ENCODE data around the gene ST6GAL2.

Gene ST6GAL2, protein sequence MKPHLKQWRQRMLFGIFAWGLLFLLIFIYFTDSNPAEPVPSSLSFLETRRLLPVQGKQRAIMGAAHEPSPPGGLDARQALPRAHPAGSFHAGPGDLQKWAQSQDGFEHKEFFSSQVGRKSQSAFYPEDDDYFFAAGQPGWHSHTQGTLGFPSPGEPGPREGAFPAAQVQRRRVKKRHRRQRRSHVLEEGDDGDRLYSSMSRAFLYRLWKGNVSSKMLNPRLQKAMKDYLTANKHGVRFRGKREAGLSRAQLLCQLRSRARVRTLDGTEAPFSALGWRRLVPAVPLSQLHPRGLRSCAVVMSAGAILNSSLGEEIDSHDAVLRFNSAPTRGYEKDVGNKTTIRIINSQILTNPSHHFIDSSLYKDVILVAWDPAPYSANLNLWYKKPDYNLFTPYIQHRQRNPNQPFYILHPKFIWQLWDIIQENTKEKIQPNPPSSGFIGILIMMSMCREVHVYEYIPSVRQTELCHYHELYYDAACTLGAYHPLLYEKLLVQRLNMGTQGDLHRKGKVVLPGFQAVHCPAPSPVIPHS
- total RNA-seq: 0 reads per million in 3 experiments

DNA sequence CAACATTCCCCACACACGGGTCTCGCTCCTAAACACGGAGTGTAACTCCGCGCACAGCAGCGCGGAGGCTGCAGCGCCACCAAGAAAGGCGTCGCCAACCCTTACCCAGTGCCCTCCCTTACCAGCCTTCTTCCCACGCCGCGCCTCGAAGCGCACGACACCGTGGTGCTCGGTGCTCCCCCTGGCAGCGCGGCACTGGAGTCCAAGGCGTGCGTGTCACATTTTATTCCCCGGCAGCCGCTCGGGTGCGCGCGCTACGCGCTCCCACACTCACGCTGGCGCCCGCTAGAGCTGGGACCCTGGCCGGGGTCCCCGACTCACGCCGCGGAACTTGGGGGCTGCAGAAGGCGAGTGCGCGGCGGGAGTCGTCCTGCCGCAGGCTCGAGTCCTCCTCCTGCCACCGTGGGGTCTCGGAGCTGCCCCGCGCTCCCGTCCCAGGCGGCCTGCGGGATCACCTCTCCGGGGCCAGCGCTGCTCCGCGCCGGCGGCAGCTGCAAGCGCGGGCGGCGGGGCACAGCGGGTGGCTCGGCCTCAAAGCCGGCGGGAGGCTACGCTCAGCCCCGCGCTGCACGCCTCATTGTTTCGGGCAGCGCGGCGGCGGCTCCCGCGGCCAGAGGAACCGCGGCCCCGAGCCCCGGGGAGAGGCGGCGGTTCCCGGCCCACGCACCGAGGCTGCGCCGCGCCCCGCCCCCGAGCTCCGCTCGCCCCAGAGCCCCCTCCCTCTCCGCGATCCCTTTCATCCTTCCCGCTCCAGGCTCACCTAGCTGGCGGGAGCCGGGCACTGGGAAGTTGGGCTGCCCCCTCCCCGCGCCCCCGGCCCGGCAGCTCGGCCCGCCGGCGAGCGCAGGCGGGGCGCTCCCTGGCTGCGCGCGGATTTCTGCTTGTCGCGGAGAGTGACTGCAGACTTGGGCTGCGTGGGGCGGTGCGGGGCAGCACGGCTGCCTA is at the start of gene ST6GAL2:
TSS of gene ST6GAL2 (minus strand) at position 197 of the 945 bp plus-strand sequence. CDS start 42,190 bp downstream, outside the sequence.
- DNase-seq: no peak

GRCh38 chr2:106932644-106933043 is 46.7 kb upstream of the ST6GAL2 start:
- DNase-seq: no peak

DNA sequence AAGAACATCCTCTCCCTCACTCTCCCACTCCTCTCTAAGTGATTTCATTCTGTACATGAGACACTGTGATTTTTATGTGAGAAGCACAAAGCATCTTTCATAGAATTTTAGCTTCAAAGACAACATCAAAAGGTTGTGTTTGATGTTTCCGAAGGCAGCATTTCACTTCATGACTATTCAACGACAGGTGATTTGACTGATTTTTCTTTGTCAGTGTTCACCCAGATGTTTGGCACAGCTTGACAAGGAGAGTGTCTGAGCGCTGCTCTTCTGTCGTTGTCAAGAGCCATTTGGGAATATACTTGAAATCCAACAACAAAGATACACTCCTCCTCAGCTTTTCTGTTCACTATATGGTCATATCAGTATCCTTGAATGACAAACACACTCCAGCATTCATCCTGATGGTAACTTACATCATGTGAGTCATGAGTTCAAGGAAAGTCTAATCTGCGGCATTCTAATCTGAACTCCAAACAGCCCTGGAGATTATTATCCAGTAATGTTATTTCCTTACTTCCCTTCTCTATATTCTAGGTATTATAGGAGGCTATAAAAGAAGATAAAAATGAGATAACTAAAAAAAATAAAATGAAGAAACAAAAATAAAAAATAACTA is 45.9 kb upstream of the ST6GAL2 start:
- no peak for DNase-seq

DNA sequence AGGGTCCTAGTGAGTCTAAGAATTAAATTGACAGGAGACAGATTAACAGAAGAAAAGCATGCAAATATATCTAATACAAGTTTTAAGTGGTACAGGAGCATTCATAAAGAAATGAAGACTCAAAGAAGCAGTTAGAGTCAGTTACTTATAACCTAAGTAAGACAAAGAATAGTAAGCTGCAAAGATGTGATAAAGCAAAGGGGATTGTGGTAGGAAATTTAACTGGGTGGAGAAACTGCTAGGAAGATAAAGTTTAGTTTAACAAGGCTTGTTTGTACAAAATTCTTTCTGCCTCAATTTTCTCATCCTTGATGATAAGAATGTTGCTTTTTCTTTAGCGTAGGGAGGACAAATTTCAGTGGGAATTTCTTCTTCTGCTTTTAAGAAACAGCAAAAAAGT is 35.5 kb upstream of the ST6GAL2 start:
- no peak for DNase-seq

GRCh38 chr2:106919012-106919411 is 33.0 kb upstream of the ST6GAL2 start:
- no peak for DNase-seq

GRCh38 chr2:106904242-106904641 is 18.3 kb upstream of the ST6GAL2 start:
- DNase-seq: no peak

DNA sequence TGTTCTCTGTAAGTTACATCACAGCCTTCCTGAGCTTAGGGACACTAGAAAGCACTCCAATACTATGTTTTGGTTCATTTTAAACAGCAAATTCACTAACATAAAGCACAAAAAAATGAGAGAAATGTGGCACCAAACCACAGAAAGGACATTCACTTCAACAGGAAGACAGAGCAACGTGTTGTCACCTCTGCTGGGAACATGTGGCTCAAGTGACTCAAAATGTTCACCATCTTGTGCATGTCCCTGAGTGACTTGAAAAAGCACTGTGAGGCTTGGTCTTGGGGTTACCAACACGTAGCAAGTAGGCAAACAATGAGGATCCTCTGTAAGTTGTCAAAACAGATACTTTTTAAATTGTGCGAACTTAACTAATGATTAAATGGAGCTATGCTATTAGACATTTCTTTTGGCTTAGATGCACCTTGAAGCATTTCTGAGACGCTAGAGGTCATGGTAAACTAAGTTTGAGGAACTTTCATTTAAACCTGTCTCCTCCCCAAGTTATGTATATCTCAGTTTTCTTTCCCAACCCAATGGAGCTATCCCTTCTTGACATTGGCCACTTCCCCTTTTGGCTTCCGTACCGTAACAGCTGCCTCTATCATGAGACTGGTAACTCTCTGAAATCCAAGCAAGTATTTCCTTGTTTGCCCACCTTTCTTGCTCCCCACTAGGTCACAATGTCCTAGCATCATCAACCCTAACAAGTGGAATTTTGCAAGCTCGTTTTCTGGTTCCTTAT is 14.0 kb upstream of the ST6GAL2 start:
- no peak for DNase-seq

GRCh38 chr2:106894545-106894944 is 8.6 kb upstream of the ST6GAL2 start:
- no peak for DNase-seq

DNA sequence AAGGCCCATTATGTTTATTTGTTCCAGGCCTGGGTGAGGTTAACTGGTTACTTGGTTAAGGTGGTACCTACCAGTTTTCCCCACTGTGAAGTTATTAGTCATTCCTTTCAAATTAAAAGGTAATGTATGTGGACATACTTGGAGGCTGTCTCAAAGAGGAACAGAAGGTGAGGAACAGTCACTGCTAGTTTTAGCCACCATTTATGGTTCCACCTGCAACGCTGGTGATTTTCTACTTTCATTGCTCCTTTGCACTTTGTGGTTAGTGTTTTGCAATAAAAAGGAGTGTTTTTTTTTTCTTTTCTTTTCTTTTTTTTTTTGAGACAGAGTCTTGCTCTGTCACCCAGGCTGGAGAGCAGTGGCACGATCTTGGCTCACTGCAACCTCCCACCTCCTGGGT is 6.1 kb upstream of the ST6GAL2 start:
- no peak for DNase-seq

DNA sequence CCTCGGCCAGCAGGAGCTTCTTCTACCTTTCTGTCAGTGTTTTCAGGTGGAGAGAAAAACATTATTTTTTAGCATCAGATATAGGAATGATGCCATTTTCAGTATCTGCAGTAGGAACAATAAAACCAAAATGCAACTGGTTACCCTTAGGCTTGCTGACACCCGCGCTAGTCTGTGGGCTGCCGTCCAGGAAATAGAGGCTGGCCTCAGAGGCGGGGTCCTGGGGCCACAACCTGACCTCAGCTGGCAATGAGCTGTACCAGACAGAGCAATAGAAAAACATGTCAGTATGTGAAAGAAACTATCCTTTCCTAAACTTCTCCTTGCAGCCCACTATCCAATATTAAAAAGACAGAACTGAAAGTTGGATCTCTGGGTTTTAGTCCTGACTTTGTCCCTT is 4.6 kb upstream of the ST6GAL2 start:
- no peak for DNase-seq

DNA sequence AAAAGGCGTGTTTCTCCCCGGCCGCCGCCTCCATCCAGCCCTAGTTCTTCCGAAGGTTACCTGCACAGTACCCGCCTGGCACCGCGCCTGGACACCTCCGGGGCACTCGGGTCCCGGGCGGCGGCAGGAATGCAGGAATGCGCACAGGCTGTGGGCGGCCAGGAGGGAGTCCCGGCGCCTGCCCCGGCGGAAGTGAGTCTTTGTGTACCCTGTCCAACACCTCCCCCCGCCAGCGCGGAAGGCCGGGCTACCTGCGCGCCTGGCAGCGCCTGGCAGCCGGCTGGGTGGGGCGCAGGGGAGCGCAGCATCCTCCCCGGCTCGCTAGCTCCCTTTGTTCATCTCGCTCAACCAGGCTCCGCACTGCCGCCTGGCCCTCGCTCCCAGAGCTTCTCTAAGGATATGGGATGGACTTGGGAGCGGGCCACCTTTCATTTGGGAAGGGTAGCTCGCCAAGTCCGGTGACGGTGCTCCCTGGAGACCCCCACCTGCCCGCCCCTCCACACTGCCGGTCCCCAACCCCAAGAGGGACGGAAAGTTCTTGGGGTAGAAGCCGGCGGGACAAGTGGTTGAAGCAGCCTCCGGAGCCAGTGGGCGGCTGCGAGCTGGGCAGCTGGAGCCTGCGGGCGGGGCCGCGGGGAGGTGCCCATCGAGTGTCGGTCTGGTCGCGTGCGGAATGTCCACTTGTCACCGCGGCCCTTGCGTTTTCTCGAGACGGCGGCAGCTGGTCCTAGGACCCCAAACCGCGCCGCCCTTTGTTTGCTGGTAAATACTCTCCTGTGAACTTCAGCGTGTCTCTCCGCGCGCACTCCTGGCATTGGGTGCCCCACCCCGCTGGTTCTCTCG is 1.2 kb upstream of the ST6GAL2 start:
- DNase-seq: no peak

- DNase-seq: no peak
These were observed 638 bp downstream of the ST6GAL2 start for GRCh38 chr2:106885329-106885728.

DNA sequence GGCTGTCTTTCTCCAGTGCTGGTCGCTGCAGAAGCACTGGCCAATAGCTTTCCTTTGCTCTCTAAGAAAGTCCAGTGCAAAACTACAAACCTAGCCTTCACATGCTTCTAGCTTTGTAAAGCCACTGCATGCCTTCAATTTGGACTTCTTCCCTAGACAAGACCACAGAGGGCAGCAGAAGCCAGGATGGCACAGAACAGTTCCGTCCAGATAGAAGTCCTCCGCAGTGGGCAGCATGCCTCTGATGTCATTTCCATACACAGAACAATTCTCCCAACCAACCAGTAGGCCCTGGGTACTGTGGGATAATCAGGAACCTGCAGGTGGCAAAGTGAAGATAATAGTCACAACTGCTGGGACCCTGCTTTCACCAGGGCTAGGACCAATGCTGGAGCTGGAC is 3.3 kb downstream of the ST6GAL2 start:
- DNase-seq: no peak

DNA sequence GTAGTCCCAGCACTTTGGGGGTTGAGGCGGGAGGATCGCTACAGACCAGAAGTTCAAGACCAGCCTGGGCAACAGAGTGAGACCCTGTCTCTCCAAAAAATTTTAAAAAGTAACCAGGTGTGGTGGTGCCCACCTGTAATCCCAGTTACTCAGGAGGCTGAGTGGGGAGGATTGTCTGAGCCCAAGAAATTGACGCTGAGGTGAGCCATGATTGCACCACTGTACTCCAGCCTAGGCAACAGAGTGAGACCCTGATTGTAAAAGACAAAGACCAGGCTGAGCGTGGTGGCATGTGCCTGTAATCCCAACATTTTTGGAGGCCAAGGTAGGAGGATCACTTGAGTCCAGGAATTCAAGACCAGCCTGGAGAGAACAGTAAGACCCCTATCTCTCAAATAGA is 7.8 kb downstream of the ST6GAL2 start:
- no peak for DNase-seq

DNA sequence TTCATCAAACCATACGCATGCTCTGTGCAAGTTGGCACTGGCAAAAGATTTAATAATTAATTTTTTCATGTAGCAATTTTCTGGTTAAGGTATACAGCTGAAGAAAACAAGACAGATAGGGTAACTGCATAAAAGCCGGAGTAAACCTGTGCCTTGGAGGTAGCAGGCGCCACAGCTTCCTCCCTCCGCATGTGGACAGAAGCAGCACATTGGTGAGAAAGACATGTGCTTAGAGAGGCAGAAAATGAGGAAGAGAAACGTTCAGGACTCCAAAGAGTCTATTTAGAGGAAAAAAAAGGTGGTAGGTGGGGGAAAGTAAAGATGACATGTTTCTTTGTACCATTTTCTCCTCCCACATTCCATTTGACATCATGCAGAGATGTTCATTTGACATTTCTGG is 9.3 kb downstream of the ST6GAL2 start:
- DNase-seq: no peak

- no peak for DNase-seq
These were observed 16.3 kb downstream of the ST6GAL2 start for GRCh38 chr2:106869512-106870275.

GRCh38 chr2:106868275-106868674 is 17.7 kb downstream of the ST6GAL2 start:
- no peak for DNase-seq

DNA sequence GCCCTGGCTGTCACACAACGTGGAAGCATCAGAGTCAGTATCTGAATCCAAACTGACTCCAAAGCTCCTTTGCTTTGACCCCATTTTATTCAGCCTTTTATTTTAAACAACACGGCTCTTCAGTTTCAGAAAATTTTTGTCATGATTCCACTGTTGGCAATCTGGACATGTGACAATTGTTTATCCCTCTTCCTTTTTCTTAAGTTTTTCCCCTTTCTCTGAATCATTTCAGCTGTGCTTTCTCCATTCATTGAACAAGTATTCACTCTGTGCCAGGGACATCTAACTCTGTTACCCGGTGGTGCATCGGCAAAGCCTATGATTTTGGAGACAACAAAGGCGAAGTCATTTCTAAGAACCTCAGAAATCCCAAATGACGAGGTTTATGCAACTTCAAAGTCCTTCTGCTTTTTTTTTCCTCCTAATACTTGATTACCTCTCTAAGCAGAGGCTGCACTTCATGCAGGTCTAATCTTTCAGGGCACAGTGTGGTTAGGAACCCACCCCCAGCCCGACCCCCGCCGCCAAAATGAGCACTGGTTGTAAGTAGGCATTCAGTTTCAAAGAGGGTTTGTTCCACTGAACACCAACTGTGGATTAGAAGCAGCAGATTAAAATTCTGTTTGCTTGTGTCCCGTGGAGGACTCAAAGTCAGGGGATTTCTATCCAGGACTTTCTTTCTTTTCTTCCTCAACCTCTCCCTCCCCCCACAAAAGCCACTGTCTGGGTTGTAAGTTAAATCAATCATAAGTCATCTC is 18.6 kb downstream of the ST6GAL2 start:
- no peak for DNase-seq

DNA sequence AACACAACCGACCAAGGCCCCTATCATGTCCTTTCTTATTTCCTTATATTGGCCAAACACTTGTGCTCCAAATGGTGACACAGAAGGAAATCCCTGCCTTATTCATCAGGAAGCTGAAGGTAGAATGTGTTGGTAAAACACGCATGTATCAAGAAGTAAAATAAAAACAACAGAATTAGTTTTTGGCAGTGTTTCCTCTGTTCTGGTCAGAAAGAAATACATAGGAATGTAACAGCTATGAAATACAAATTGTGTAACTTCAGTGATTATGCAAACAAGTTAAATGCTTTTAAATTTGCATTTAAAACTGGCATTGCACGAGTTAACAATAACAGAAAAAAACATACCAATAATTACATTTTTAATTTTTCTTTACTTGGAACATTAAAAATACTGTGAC is 19.3 kb downstream of the ST6GAL2 start:
- DNase-seq: no peak

DNA sequence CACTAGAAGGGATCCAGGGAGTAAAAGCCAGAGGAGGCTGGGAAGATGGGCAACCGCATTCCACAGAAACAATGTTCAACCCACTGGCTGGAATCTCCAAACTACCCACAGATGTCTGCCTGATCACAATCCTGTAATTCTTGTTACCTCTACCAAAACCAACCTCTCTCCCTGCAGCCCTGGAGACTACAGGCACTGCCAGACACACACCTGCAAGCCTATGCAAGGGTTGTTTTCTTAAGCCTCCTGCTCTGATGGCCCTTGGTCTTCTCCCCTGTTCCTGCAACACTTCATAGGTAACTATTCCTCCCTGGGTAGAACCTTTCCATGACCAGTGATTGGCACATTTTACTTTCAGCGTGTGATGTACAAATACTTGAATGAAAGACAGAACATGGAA is 21.9 kb downstream of the ST6GAL2 start:
- no peak for DNase-seq

All from central memory CD4-positive, alpha-beta T cell (primary cell).